Activated CD8-positive, alpha-beta memory T cell treated with anti-CD3 and anti-CD28 coated beads, Interleukin-2, amount 50 U/mL, for 1 hour (primary cell): Measurements from ENCODE around the gene HNRNPAB.

Source experiments
- DNase-seq: peaks from one replicate; pipeline ENCODE4 v3.0.0-alpha.2; 2020; ENCODE audit errors: extremely low read depth

HNRNPAB gene

DNA sequence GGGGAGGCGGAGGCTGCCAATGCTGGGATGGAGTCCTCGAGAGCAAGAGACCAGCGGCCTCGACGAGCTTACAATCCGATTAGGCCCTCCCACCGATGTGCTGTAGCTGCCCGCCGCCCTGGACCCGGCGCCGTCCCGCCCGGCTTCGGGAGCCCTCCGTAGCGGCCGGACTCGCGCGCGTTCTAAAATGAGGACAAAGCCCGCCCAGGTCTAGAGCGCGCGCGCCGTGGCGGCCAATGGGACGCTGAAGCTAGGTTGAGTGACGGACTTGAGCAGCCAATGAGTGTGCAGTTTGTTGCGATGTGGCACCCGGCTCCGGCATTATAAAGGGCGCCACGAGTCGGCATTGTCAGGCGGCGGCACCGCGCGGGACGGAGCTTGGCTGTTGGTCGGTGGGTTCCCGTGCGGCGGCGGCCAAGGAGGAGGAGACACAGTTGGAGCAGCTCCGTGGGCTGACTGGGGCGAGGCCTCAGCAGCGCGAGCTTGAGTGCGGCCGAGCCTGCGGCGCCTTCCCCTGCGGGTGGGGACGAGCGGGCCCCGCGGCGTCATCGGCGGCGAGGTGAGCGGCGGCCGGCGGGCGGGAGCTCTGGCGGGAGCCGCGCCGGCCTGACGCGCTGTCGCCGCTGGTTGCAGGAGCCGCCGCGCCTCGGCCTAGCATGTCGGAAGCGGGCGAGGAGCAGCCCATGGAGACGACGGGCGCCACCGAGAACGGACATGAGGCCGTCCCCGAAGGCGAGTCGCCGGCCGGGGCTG, at the start of gene HNRNPAB:
TSS of gene HNRNPAB (plus strand) at position 352 of the 753 bp plus-strand sequence. CDS start at position 657, 305 bp downstream.
- peak; percentile 88 for DNase-seq

DNA sequence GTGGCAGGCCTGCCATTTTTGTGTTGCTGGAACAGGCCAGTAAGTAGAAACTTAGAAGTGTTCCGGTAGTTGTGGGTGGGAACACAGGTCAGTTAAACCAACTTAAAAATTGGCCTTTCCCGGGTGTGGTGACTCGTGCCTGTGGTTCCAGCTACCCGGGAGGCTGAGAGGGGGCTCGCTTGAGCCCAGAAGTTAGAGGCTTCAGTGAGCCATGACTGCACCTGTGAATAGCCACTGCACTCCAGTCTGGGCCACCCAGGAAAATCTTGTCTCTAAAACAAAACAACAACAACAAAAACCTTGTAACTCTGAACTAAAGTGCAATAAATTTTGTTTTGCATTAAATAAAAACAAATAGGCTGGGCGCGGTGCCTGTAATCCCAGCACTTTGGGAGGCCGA, 49.3 kb upstream of the HNRNPAB start:
- no peak for DNase-seq

DNA sequence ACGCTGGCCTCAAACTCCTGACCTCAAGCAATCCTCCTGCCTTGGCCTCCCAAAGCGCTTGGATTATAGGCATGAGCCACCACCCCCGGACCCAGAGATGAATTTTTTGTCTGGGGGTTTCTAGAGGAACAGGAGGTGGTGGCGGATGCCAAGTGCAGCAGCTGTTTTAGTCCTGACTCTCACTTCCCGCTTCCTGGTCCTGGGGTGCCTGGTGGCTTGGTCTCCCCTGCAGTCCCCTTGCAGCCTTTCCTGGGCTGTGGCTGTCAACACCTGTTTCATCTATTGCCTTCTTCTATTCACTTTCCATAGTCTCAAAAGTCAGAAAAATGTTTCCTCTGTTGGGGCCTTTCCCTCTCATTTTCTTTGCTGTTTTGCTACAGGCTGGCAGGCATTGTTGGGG, 44.2 kb upstream of the HNRNPAB start:
- no peak for DNase-seq

DNA sequence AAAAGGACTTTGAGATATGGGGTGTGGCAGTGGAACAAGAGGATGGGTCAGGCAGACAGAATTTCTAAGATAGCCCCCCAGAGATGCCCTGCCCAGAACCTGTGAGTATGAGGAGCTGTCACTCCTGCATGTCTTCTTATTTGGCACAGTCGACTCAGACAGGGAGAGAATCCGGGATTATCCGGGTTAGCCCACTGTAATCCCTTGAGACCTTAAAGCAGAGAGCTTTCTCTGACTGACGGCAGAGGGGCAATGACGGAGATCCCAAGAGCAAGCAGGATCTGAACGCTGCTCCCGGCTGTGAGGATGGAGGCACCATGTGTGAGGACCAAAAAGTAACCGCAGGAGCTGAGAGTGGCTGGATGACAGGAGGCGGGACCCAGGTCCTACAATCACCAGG, 41.9 kb upstream of the HNRNPAB start:
- no peak for DNase-seq

DNA sequence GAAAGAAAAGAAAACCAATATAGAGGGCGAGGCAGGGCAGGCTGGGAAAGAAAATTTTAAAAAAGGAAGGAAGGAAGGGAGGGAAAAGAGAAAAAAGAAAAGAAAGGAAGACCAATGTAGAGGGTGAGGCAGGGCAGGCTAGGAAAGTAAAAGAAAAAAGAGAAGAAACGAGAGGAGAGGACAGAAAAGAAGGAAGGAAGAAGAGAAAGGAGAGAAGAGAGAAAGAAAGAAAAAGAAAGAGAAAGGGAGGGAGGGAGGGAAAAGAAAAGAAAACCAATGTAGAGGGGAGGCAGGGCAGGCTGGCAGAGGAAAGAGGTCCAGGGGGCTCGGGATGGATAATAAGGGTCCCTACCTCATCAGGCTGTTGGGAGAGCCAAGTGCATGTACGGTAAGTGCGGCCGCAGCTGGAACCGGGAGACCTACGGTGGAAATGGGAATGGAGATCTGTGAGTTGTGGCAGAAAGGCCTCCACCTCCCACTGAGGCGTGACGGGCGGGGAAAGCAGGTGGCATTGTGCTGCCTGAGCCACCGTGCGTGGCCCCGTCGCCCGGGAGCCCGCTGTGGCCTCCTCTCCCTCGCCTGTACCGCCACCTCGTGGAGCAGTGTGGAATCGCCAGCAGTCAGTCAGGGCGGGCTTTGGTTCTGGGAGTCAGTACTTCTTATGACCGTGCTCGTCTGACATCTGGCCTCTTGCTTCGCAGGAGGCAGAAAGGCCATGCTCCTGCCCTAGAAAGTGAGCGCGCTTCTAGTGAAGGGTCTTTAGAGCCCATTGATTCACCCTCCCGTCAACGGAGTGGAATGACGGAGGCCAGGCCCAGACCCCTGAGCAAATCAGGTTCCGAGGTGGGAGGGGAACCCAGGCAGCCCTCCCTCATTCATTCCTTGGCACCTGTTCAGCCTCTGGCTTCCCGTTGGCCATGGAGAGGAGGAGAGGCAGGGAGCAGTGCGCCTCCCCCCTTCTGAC, 40.3 kb upstream of the HNRNPAB start:
- peak; percentile 69 for DNase-seq

DNA sequence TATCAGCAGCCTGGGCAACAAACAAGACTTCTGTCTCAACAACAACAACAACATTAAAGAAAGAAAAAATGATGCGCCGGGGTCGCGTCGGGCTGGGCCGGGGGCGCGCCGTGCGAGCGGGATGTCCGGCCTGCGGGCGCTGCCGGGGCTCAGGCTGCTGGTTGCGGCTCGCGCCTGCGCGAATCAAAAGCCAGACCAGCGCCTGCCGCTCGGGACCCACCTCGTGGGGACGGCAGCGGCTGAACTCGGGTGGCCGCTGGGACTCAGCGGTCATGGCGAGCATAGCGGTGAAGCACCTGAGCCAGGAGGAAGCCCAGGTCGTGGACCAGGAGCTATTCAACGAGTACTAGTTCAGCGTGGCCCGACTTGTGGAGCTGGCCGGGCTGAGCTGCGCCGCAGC, 38.8 kb upstream of the HNRNPAB start:
- DNase-seq = no peak

DNA sequence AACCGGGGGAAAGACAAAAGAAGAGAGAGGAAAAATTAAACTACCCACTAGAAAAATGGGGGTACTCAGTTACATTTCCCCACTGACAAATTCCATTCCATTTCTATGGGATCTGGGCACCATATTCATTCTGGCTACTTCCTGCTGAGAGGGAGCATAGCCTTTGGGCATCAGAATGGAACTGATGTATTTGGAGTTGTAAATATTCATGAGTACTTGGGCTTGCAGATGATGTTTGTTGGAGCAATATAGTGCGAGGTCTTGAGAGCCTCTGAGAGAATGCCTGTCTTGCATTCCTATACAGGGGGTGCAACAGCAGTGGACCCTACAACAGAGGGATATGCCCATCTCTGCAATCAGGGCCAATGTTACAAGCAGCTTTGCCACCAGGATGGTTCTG, 33.9 kb upstream of the HNRNPAB start:
- no peak for DNase-seq

DNA sequence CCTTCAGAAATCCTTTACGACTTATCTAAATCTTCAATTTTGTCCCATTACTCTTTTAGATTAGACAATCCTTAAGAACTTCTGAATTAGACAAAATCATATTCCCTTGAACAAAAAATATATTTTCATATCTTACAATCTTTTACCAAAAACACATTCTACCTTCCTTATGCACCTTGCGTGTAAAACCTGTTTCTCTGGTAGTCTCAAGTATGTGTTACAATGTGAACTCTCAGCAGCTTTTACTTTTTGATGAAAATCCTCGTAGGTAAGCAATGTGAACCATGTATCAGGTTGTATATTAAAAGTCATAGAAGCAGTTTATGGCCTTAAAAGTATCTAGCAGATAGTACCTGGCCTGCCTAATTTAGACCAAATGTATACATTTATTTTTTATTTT, 29.9 kb upstream of the HNRNPAB start:
- no peak for DNase-seq

DNA sequence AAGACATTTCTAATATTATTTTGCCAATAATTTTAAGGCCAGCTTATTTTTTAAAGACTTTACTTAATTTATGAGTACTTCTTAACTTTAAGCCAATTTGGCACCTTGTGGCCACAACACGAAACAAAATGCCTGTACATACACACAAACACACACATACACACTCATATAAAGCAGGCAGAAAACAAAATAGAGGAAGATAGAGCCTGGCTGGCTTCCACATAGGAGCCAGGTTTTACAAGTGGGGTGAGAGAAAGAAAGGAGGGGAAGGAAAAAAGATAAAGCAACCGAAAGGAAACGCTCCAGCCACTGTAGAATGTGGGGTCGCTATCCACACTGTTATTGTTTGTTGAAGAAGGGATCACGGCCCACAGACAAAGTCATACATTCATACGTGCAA, 27.5 kb upstream of the HNRNPAB start:
- no peak for DNase-seq

DNA sequence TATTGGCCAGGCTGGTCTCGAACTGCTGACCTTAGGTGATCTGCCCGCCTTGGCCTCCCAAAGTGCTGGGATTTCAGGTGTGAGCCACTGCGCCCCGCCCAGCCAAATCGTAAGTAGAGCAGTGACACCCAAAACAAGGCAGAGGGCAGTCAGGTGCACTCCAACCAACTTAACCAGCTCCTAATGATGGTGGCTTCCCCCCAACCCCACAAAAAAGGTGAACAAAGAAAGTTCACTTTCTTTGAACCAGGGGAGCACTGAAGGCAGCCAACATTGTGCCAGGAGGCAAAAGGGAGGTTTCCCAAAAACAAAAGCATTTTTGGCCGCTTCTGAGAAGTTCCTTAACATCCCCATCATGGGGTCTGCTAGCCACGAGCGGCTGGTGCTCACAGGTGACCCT, 26.8 kb upstream of the HNRNPAB start:
- DNase-seq = no peak

DNA sequence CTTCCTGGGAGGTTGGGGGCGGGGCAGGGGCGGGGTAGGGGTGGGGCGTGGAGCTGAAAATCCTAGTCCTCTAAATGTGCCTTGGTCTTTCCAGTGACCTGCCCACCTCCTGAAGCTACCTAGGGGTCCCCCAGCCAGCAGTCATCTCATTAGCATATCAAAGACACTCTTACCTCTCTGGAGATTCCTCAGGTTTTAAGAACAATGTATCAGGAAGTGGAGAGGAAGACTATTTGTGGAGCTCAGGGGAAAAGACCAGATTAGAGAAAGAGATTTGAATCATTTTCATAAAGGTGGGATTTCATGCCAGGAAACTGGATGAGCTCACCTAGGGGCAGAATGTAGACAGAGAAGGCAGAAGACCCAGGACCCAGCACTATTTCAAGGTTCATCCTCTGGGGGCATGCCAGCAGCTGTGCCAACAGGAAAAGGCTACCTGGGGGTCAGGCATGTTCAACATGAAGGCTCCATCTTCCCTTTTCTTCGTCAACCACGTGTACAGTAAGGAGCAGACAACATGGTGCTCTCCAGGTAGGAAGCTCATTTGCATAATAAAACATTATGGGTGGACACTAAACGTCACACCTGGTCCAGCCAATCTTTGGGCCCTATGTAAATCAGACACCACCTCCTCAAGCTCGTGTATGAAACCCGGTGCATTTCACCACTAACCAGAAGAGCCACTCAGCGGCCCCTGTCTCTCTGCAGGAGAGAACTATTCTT, 24.0 kb upstream of the HNRNPAB start:
- no peak for DNase-seq

DNA sequence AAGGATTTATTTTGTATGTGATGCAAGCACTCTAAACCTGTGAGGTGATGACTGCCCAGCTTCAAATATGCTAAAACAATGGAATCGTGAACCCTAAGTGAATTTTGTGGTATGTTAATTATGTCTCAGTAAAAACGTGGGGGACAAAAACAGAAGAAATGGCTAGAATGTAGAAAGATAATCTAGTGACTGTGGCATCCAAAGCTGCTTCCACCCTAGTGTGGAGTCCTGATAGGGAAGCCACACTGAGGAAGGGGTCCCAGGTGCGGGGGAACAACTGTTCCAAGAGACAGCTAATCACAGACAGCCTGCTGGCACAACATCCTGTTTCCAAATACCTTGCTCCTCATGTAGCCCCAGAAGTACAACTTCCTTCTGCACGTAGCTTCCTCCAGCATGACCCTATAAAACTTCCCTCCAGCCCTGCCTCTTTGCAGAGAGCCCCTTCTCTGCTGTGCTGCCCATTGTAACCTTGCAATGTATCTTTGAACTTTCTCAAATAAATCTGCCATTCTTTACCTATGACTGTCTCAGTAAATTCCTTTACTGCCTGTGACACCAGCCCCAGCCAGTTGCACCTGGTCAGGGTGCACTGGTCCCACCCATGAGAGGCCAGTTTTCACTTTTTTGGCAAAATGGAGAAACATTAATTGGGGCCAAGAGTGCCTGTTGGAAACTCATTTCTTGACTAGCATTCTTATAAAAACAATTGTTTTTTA, 22.0 kb upstream of the HNRNPAB start:
- DNase-seq = no peak

DNA sequence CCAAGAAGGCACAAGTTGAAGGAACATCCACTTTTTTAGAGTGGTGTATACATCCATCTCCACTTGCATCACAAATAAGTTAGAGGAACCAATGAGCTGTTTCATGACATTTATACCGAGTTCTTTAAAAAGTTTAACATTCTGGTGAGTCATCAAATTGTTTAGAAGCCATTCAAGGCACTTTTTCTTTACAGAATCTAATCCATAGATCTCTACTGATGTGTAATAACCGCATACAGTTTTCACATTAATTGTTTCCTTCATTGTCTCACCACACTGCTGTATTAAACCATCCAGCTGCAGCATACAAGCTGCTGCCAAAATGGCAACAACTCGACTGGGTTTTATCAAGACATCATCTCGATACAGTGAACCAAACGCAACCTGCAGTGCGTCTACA, 17.9 kb upstream of the HNRNPAB start:
- DNase-seq = no peak

DNA sequence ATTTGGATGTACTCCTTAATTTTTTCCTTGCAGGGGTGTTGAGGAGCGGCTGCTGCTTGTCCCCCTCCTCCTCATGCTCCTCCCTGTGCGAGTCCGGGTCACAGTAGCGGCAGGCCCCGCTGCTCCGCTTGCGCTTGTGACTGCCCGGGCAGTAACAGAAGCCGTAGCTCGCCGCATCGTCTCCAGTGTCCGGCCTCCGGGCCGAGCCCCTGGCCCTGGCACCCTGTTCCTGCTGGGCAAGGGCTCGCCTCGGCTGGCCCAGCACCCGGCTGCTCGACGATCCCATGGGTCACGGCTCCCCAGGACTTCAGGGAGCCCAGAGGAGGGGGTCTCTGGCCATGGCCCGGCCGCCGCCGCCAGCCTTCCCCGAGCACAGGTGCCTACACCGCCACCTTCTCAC, 17.3 kb upstream of the HNRNPAB start, which contains the start of gene GMCL2:
TSS of gene GMCL2 (minus strand) at position 358 of the 400 bp plus-strand sequence. CDS start at position 286, 72 bp downstream.
- no peak for DNase-seq

DNA sequence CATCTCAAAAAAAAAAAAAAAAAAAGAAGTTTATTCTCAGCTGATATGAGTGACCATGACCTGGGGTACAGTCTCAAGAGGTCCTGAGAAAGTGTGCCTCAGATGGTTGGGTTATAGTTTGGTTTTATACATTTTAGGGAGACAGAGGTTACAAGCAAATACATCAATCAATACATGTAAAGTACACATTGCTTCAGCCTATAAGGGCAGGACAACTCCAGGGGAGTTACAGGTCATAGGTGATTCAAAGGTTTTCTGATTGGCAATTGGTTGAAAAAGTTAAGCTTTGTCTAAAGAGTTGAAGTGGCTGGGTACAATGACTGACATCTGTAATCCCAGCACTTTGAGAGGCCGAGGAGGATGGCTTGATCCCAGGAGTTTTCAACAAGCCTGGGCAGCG, 14.9 kb upstream of the HNRNPAB start:
- no peak for DNase-seq

DNA sequence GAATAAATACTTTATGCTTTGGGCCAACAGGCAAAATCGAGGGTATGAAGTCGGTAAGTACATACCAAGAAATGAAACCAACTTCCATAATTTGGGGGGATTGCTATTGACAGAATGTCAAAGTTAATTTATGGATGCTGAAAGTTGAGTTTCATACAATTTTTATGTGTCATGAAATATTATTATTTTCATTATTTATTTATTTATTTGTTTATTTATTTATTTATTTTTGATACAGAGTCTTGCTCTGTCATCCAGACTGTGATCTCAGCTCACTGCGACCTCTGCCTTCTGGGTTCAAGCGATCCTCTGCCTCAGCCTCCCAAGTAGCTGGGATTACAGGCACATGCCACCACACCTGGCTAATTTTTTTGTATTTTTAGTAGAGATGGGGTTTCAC, 12.7 kb upstream of the HNRNPAB start:
- no peak for DNase-seq

DNA sequence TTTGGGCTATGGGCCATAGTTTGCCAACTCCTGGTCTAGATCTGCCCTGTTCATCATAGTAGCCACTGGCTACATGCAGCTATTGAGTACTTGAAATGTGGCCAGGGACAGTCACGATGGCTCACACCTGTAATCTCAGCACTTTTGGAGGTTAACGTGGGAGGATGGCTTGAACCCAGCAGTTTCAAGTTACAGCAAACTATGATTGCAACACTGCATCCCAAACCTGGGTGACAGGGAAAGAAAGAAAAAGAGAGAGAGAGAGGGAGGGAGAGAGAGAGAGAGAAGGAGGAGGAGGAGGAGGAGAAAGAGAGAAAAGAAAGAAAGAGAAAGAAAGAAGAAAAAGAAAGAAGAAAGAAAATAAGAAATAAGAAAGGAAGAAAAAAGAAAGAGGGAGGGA, 12.1 kb upstream of the HNRNPAB start:
- DNase-seq = no peak

DNA sequence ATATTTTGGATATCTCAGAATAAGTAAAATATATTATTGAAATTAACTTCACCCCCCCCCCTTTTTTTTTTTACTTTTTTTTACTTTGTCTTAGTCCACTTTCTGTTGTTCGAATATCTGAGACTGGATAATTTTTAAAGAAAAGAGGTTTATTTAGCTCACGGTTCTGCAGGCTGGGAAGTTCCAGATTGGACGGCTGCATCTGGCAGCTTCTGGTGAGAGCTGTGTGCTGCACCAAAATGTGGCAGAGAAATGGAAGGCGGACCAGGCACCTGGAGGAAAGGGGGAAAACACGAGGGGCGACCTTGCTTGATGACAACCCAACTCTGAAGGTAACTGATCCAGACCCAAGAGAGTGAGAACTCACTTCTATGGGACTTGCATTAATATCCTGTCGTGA, 11.5 kb upstream of the HNRNPAB start:
- no peak for DNase-seq

DNA sequence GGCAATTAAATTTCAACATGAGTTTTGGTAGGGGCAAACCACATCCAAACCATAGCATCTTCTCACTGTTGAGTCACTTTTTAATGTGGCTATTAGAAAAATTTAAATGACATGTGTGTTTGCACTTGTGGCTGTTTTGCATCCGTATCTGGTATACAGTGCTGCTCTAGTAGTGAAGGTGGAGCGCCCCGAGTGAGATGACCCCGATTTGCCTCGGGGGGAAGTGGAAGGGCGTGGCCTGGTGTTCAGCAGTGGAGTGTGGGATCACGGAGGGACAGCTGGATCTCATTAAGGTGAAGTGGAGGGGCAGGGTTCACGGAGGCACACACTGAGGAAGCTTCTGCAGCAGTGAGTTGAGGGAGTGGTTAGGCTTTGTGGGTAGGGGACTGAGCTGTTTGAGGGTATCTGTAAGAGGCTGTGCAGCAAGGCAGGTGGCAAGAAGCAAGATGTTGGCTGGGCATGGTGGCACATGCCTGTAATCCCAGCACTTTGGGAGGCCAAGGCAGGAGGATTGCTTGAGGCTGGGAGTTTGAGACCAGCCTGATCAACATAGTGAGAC, 11.0 kb upstream of the HNRNPAB start:
- no peak for DNase-seq

DNA sequence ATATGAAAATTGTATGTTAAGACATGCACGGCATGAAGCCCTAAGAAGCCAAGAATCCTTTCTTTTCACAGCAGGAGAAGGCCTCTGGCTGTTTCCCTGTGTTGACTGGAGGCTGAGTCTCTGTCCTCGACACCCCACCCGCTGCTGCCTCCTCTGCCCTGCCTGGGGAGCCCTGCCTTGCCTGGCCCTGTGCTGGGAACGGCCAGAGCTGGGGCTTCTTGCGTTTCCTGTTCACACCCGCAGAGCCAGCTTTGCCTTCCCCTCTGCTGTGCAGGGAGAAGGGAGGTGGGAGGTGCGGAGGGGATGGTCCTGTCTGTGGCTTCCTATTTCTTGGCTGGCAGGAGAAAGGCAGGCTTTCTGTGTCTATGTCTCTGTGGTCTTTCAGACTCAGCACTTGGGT, 10.3 kb upstream of the HNRNPAB start:
- no peak for DNase-seq

DNA sequence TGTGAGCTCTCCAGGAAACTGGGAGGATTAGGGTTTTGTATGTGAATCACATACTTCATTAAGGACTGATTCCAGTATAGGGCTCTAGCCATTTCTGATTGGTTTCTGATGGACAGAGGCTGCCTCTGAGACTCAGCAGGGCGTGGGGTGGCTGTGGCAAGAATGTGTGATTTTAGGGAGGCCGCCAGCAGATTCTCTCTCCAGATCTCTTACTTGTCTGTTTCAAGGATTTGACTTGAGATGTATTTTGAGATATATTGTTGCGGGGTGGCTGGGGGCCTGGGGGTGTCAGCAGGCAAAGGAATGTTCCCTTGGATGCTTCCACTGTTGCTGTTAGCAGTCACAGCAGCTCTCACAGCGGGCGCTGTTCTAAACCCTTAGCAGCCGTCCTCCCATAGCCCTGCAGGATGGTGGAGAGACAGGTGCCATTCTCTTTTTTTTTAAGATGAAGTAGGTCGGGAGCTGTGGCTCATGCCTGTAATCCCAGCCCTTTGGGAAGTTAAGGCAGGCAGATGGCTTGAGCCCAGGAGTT, 8.0 kb upstream of the HNRNPAB start:
- DNase-seq = no peak
